Tibial artery (tissue), 4 donors: ENCODE data around the gene ENO4.
A peak's percentile ranks its signal among the peaks of the same experiment; 100 is the strongest.

Source experiments
- DNase-seq, 2 donors: peaks; one replicate each; pipeline ENCODE4 v3.0.0-alpha.2; 2019
- H3K27ac ChIP-seq, 2 donors: fragments of 200-600 bp; sonication (generic) in 1 of 2; 1 replicate in 1 of 2; 2 replicates in 1 of 2; pipeline ENCODE4 v1.5.1; 2018 to 2019; ENCODE audit warnings: mild to moderate bottlenecking in 1 of 2
- H3K27me3 ChIP-seq, 2 donors: fragments of 200-600 bp; sonication (generic) in 1 of 2; one replicate each; pipeline versions ENCODE4 v1.5.1 to v1.6.0; 2016 to 2019
- H3K36me3 ChIP-seq, 3 donors: fragments of 200-600 bp; sonication (generic) in 2 of 3; one replicate each; pipeline ENCODE4 v1.5.1; 2016 to 2019; ENCODE audit warnings: mild to moderate bottlenecking in 2 of 3
- H3K4me1 ChIP-seq, 4 donors: fragments of 200-600 bp; sonication (generic) in 2 of 4; 1 replicate in 3 of 4; 2 replicates in 1 of 4; pipeline ENCODE4 v1.5.1; 2016 to 2019
- H3K4me3 ChIP-seq, 2 donors: fragments of 200-600 bp; sonication (generic) in 1 of 2; 1 replicate in 1 of 2; 2 replicates in 1 of 2; pipeline ENCODE4 v1.5.1; 2018 to 2019; ENCODE audit warnings: mild to moderate bottlenecking in 2 of 2
- H3K9me3 ChIP-seq, 3 donors: fragments of 200-600 bp; sonication (generic) in 1 of 3; one replicate each; pipeline ENCODE4 v1.5.1; 2016 to 2019
- intact Hi-C: fragments of 100-400 bp; cut with DNase I; formaldehyde crosslinking; loops from one replicate; pipeline ENCODE4 v1.15.0; 2023; ENCODE audit warnings: low total_unique reads
- TF ChIP-seq, protein P1 (sequence below), 2 experiments: fragments of 200-600 bp in 1 of 2; fragments of 450-650 bp in 1 of 2; IDR thresholded peaks; one replicate each; pipeline ENCODE4 v1.5.1; 2017 to 2019; ENCODE audit warnings: antibody characterized with exemption in 2 of 2, mild to moderate bottlenecking in 1 of 2, moderate library complexity in 1 of 2

The ENO4 gene

DNA sequence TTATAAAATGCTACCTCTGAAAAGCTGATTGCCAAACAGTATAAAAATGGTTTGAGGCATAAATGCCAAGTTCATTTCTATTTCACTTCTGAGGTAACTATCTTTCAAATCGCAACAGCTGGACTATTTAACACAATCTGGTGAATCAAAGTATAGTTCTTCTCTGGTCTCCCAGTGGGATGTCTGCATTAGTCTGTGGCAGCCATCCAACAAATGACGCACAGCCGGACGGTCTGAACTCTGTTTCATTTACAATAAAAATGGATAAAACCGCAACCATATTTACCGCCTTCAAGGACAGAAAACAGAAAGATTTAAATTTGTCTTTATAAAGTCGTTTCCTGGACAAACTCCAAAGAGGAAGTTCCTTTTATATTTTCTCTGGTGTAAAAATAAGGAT, 41.9 kb downstream of the ENO4 start:
- intact Hi-C loops: no loop called here
- Histone ChIP-seq H3K27ac (no peak overlapping the region), H3K9me3 (no peaks in the 10 kb centered on the region), H3K36me3 (no peaks in the 10 kb centered on the region), H3K4me1 (peaks cover 0 to 24% (median 16%) of the 10 kb centered on the region in 4 donors), H3K27me3 (no peaks in the 10 kb centered on the region), H3K4me3 (no peak overlapping the region)
- DNase-seq: peak in 1 of 2 donors; percentile 41
- TF ChIP-seq, protein P1, sequence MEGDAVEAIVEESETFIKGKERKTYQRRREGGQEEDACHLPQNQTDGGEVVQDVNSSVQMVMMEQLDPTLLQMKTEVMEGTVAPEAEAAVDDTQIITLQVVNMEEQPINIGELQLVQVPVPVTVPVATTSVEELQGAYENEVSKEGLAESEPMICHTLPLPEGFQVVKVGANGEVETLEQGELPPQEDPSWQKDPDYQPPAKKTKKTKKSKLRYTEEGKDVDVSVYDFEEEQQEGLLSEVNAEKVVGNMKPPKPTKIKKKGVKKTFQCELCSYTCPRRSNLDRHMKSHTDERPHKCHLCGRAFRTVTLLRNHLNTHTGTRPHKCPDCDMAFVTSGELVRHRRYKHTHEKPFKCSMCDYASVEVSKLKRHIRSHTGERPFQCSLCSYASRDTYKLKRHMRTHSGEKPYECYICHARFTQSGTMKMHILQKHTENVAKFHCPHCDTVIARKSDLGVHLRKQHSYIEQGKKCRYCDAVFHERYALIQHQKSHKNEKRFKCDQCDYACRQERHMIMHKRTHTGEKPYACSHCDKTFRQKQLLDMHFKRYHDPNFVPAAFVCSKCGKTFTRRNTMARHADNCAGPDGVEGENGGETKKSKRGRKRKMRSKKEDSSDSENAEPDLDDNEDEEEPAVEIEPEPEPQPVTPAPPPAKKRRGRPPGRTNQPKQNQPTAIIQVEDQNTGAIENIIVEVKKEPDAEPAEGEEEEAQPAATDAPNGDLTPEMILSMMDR (IDR thresholded peaks at IDR 0.05): no peak

DNA sequence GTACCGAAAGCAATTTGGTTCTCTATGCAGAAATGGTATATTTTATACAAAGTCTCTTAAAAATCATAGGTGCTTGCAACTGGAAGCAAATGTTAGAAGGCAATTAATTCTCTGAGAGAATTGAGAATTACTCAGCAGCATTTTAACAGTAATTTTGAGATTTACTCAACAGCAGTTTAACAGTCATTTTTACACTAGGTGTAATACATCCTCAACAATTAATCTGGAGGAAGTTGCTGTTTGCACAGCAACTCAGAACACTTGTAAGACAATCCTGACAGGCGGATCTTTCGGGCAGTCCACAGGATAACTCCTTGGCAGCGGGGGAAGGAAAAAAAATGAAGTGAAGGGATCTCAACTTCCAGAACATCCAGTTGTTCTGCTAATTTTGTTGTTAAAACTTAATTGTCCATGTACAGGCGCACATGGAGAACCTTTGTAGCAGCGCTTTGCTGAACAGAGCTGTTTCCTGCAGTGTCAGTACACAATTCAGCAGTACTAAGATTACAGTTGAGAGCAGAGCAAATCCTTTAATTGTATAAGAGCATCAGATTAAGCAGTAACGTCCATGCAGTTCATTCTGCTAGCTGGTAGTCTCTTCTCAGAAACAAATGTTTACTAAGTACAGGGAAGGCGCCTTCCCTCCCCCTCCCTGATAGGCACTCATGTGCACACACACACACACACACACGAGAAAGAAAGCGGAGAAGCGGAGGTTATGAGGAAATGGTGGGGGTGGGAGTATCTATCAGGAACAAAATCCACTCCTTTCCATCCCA, 43.8 kb downstream of the ENO4 start:
- peaks cover 0 to 20% (median 15%) of the 10 kb centered on the region in 4 donors for H3K4me1 ChIP-seq
- peaks cover 0 to 3% (median 0%) of the 10 kb centered on the region in 3 donors for H3K36me3 ChIP-seq
- H3K9me3 ChIP-seq: no peaks in the 10 kb centered on the region
- DNase-seq: no peak
- H3K27ac ChIP-seq: no peak overlapping the region
- H3K4me3 ChIP-seq: no peak overlapping the region
- TF ChIP-seq, protein P1 (IDR thresholded peaks at IDR 0.05): no peak
- intact Hi-C loops: no loop called here
- no peaks in the 10 kb centered on the region for H3K27me3 ChIP-seq

DNA sequence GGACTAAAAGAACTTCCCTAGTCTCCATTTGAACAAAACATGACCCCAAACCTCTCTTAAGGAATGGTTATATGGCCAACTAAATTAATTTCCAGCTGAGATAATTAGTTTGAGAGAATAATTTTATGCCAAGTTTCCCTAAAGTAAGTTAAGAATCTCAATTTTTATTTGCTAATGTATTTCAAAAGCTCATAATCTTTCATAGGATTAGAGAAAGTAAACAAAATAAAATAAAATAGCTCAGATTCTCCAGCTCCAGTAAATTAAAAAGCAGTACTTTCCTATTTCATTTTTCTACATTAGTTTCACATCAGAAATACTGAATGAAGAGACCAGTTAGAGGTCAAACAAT, 44.4 kb downstream of the ENO4 start:
- Histone ChIP-seq H3K4me3 (no peak overlapping the region), H3K36me3 (peaks cover 0 to 5% (median 0%) of the 10 kb centered on the region in 3 donors), H3K27me3 (no peaks in the 10 kb centered on the region), H3K4me1 (peaks cover 0 to 15% (median 12%) of the 10 kb centered on the region in 4 donors), H3K9me3 (no peaks in the 10 kb centered on the region), H3K27ac (no peak overlapping the region)
- DNase-seq: no peak
- intact Hi-C loops: no loop called here
- TF ChIP-seq, protein P1 (IDR thresholded peaks at IDR 0.05): no peak

DNA sequence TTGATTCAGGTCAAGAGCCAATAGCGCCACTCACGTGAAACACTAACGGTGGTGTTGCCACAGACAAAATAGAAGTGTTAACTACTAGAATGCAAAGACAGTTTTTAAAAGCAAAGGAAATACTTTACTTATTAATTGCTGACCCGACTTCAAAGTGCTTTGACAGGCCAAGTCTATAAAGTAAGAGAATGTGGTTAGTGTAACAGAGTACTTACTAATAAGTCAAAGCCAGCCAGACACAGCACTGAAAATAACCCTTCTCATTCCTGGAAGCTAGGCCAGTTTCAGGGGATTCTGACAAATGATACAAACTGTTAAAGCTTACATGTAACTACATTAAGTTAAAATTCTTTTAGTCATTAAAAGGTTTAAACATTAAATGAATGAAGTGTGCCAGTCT, 50.3 kb downstream of the ENO4 start:
- intact Hi-C loops: no loop called here
- Histone ChIP-seq H3K9me3 (no peaks in the 10 kb centered on the region), H3K4me3 (no peak overlapping the region), H3K4me1 (no peaks in the 10 kb centered on the region), H3K36me3 (peaks cover 0 to 20% (median 0%) of the 10 kb centered on the region in 3 donors), H3K27ac (no peak overlapping the region), H3K27me3 (no peaks in the 10 kb centered on the region)
- TF ChIP-seq, protein P1 (IDR thresholded peaks at IDR 0.05): no peak
- no peak for DNase-seq

DNA sequence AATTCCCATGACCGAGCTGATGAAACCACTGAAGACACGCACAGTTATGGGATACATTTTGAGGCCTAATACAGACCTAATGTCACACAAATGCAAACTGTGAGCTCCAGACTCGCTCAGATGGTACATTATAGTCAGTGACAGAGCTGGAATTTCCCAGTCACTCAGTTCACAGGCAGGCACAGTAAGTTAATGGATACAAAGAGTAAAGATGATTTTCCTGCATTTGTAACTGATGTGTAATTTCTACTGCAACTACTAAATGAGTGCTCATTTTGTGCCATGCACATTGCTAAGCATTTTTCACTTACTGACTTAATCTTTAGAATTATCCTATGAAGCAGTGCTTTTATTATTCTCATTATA, 56.5 kb downstream of the ENO4 start:
- Histone ChIP-seq H3K9me3 (no peaks in the 10 kb centered on the region), H3K4me1 (no peaks in the 10 kb centered on the region), H3K27ac (no peak overlapping the region), H3K36me3 (peaks cover 0 to 12% (median 0%) of the 10 kb centered on the region in 3 donors), H3K27me3 (no peaks in the 10 kb centered on the region), H3K4me3 (no peak overlapping the region)
- DNase-seq: no peak
- TF ChIP-seq, protein P1 (IDR thresholded peaks at IDR 0.05): no peak
- intact Hi-C loops: no loop called here
